ENCODE data around the gene CDCA3.

Gene CDCA3

DNA sequence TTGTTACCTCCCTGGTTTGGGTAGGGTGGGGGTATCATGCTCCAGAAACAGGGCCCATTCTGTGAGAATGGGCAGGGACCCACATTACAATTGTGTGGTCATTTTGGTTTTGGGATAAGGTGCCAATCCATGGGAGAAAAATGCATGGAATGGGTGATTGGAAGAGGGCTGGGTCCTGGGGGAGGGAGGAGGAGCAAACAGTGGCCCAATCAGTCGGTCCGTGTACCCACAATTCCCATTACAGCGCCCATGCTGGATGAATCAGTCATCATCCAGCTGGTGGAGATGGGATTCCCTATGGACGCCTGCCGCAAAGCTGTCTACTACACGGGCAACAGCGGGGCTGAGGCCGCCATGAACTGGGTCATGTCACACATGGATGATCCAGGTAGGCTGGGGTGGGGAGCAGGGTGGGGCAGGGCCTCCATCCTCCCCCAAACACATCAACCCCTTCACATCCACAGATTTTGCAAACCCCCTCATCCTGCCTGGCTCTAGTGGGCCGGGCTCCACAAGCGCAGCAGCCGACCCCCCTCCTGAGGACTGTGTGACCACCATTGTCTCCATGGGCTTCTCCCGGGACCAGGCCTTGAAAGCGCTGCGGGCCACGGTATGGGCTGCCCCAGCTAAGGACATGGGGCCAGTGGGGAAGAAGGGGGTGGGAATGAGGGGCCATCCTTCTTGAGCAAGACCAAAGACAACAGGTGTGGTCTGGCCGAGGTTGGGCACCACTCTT is 12.7 kb upstream of the CDCA3 start:
- DNase-seq (ENCODE audit: low read depth): peak; percentile 45
- no peak overlapping the region for H3K4me3 ChIP-seq (ENCODE audit: low read length)
- TF ChIP-seq, protein P1, sequence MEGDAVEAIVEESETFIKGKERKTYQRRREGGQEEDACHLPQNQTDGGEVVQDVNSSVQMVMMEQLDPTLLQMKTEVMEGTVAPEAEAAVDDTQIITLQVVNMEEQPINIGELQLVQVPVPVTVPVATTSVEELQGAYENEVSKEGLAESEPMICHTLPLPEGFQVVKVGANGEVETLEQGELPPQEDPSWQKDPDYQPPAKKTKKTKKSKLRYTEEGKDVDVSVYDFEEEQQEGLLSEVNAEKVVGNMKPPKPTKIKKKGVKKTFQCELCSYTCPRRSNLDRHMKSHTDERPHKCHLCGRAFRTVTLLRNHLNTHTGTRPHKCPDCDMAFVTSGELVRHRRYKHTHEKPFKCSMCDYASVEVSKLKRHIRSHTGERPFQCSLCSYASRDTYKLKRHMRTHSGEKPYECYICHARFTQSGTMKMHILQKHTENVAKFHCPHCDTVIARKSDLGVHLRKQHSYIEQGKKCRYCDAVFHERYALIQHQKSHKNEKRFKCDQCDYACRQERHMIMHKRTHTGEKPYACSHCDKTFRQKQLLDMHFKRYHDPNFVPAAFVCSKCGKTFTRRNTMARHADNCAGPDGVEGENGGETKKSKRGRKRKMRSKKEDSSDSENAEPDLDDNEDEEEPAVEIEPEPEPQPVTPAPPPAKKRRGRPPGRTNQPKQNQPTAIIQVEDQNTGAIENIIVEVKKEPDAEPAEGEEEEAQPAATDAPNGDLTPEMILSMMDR (conservative IDR thresholded peaks at IDR 0.05; ENCODE audit: low read length): no peak

DNA sequence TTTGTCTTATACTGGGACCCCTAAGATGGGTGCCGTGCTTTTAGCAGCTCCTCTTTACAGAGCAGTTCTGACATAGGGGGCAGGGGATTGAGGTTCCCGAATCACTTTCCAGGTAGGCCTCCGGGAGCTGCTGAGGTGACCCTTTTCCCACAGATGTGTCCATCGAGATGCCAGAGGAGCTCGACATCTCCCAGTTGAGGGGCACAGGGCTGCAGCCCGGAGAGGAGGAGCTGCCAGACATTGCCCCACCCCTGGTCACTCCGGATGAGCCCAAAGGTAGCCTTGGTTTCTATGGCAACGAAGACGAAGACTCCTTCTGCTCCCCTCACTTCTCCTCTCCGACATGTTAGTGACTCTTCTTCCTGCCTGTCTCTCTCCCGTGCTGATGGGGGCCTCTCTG is 11.9 kb upstream of the CDCA3 start:
- TF ChIP-seq, protein P1 (conservative IDR thresholded peaks at IDR 0.05; ENCODE audit: low read length): no peak
- no peak for DNase-seq (ENCODE audit: low read depth)
- H3K4me3 ChIP-seq (ENCODE audit: low read length): no peak overlapping the region

DNA sequence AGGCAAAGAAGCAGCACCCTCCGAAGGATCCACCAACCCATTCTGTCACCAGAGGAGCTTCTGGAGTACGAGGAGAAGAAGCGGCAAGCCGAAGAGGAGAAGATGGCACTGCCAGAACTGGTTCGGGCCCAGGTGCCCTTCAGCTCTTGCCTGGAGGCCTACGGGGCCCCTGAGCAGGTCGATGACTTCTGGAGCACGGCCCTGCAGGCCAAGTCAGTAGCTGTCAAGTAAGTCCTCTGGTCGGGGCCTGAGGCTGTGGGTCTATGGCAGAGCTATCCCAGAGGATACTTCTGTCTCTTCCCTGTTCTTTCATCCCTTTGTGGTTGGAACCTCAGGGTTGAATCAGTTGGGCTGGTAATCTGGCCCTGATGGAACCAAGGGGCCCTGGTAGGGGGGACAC is 10.3 kb upstream of the CDCA3 start:
- DNase-seq (ENCODE audit: low read depth): no peak
- TF ChIP-seq, protein P1 (conservative IDR thresholded peaks at IDR 0.05; ENCODE audit: low read length): no peak
- no peak overlapping the region for H3K4me3 ChIP-seq (ENCODE audit: low read length)

DNA sequence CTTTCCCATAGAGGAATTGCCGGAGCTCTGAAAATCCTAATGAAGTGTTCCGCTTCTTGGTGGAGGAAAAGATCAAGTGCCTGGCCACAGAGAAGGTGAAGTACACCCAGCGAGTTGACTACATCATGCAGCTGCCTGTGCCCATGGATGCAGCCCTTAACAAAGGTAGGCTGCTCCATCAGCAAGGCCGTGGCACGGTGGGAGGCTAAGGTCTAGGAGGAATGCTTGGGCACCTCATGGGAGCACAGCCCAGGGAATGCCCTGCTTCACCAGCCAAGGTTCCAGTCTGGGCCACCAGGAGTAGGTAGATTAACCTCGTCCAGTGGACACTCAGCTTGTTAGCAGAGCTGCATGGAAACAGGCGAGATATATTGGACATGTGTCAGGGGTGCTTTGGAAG is 9.9 kb upstream of the CDCA3 start:
- TF ChIP-seq, protein P1 (conservative IDR thresholded peaks at IDR 0.05; ENCODE audit: low read length): no peak
- H3K4me3 ChIP-seq (ENCODE audit: low read length): no peak overlapping the region
- DNase-seq (ENCODE audit: low read depth): no peak

DNA sequence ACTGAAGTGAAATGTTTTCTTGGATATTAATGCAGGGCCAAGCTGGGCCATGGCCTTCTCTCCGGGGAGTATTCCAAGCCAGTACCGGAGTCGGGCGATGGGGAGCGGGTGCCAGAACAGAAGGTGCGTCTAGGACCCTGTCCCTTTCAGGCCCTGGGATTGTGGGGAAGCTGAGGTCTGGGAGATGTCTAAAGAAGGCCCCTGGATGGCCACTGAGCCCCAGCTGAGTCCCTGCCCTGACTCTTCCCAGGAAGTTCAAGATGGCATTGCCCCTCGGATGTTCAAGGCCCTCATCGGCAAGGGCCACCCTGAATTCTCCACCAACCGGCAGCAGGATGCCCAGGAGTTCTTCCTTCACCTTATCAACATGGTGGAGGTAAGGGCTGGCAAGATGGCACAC is 9.0 kb upstream of the CDCA3 start:
- DNase-seq (ENCODE audit: low read depth): no peak
- TF ChIP-seq, protein P1 (conservative IDR thresholded peaks at IDR 0.05; ENCODE audit: low read length): no peak
- H3K4me3 ChIP-seq (ENCODE audit: low read length): no peak overlapping the region

DNA sequence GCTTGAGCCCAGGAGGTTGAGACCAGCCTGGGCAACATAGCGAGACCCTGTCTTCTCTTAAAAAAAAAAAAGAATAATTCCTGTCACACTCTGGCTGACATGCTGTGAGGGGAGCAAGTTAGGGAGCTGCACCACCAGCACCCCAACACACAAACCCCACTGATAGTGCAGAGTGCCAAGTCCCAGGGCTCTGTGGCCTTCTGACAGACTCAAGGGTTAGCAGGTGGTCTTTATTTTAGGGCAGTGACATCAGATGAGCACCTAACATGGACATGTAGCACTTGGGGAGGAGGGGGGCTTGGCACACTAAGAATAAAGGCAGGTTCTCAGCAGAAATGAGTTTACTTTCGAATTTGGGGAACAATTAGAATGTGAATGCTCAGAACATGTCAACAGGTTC is 7.7 kb upstream of the CDCA3 start:
- TF ChIP-seq, protein P1 (conservative IDR thresholded peaks at IDR 0.05; ENCODE audit: low read length): no peak
- H3K4me3 ChIP-seq (ENCODE audit: low read length): no peak overlapping the region
- DNase-seq (ENCODE audit: low read depth): no peak

DNA sequence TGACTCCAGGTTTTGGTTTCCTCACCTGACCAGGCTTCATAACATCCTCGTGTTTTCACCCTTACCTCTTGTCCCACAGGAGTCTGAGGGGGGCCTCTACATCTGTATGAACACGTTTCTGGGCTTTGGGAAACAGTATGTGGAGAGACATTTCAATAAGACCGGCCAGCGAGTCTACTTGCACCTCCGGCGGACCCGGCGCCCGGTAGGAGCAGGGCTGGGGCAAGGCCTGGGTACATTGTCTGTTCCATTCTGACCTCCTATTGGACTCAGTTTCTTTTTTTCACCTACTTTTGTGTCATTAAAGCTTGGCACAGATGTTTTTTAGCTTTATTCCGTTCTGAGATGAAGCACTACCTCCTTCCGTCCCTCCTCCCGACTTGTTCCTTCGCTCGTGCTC is 4.2 kb upstream of the CDCA3 start:
- no peak overlapping the region for H3K4me3 ChIP-seq (ENCODE audit: low read length)
- TF ChIP-seq, protein P1 (conservative IDR thresholded peaks at IDR 0.05; ENCODE audit: low read length): no peak
- no peak for DNase-seq (ENCODE audit: low read depth)
